ENCODE data around the gene RFXANK.

DNA sequence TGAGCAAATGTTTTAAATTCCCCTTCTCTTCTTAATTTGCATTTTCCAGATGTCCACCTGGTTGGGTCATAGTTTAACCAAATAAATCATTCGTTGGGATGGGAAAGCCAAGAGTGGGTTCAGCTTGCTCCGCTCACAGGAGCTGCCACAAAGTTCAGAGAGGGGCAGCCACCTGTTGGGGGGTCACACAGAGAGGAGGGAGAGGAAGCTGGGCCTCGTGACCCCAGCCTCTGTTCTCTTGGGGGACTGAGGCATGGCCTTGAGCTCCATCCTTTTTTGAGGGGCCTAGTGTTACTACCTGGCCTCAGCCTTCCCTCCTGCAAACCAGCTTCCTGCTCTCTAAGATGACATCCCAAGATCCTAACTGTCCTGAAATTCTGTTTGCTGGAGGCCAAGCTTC lies 24.4 kb upstream of the RFXANK start:
- TF ChIP-seq POLR2A (IDR thresholded peaks at IDR 0.05; ENCODE audit: low read length) (no peak), GATA1 (IDR thresholded peaks at IDR 0.05; ENCODE audit: low read depth, low read length) (no peak)
